ENCODE measurements around the gene MLC1.

Gene MLC1

DNA sequence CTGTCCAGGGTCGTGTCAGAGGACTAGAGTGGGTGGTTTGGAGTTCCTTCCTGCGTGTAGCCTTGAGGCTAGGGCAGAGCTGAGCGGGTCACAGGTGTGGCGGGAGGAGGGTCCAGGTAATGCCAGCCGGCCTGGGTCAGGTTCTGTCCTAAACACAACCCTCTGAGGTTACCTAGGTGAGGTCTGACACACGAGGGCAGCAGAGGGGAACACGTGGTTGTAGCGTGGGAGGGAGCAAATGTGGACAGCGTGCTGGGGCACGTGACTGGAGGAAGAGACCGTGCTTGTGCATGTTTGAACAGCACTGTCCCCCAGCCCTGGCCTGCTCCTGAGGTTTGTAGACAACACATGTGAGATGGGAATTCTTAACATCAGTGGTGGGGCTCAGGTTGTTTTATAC lies 17.7 kb upstream of the MLC1 start:
- no peak overlapping the region for H3K27ac ChIP-seq
- TF ChIP-seq, protein P1, sequence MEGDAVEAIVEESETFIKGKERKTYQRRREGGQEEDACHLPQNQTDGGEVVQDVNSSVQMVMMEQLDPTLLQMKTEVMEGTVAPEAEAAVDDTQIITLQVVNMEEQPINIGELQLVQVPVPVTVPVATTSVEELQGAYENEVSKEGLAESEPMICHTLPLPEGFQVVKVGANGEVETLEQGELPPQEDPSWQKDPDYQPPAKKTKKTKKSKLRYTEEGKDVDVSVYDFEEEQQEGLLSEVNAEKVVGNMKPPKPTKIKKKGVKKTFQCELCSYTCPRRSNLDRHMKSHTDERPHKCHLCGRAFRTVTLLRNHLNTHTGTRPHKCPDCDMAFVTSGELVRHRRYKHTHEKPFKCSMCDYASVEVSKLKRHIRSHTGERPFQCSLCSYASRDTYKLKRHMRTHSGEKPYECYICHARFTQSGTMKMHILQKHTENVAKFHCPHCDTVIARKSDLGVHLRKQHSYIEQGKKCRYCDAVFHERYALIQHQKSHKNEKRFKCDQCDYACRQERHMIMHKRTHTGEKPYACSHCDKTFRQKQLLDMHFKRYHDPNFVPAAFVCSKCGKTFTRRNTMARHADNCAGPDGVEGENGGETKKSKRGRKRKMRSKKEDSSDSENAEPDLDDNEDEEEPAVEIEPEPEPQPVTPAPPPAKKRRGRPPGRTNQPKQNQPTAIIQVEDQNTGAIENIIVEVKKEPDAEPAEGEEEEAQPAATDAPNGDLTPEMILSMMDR (IDR thresholded peaks at IDR 0.05), result no peak
- no peak for TF ChIP-seq ZFX (IDR thresholded peaks at IDR 0.05; ENCODE audit: borderline replicate concordance)

DNA sequence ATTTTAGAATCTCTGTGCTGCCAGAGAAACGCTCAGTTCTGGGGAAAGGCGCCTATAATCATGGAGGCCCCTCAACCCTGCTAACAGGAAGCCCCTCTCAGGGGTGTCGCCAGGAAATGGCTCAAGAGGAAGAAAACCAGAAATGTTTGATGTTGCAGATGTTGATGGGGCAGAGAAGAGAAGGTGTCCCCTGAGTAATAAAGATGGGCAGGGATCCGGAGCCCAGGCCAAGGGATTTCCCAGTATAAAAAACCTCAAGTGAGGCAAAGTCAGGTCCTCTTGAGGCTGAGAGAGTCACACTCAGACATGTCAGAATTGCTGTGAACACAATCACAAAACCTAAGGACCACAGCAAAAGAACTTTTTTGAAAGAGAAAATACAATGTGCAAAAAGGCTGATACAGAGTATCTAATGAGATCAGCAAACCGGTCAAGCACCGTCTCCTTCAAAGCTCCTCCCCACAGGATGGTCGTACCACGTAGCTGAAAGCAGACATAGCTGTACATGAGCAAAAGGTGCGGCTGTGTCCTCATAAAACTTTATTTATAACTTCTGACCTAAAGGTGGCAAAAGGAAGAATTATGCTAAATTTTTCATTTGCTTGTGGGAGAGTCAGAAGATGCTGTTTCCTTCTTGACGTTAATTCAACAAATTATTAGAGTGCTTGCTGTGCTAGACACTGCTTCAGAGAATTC lies 16.8 kb upstream of the MLC1 start:
- no peak overlapping the region for H3K27ac ChIP-seq
- no peak for TF ChIP-seq ZFX (IDR thresholded peaks at IDR 0.05; ENCODE audit: borderline replicate concordance)

DNA sequence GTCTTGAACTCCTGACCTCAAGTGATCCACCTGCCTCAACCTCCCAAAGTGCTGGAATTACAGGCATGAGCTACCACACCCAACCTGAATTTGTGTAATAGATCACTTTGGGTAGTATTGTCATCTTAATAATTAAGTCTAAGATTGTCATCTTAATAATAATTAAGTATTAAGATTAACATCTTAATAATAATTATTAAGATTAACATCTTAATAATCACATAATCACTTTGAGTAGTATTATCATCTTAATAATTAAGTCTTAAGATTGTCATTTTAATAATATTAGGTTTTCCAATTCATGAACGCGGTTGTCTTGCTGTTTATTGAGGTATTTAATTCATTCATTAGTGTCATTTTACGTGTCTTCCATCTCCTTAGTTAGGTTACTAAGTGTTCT lies 12.8 kb upstream of the MLC1 start:
- no peak for TF ChIP-seq ZFX (IDR thresholded peaks at IDR 0.05; ENCODE audit: borderline replicate concordance)
- TF ChIP-seq, protein P1 (IDR thresholded peaks at IDR 0.05), result no peak
- H3K27ac ChIP-seq, result no peak overlapping the region

DNA sequence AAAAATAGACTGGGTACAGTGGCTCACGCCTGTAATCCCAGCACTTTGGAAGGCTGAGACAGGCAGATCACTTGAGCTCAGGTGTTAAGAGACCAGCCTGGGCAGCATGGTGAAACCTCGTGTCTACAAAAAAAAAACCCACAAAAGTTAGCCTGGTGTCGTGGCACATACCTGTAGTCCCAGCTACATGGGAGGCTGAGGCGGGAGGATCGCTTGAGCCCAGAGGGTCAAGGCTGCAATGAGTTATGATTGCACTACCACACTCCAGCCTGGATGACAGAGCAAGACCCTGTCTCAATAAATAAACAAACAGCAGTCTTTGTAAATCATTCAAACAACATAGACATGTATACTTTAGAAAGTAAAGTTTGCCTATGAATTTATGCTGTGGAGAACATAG lies 7.1 kb upstream of the MLC1 start:
- no peak overlapping the region for H3K27ac ChIP-seq
- TF ChIP-seq, protein P1 (IDR thresholded peaks at IDR 0.05), result no peak
- no peak for TF ChIP-seq ZFX (IDR thresholded peaks at IDR 0.05; ENCODE audit: borderline replicate concordance)

DNA sequence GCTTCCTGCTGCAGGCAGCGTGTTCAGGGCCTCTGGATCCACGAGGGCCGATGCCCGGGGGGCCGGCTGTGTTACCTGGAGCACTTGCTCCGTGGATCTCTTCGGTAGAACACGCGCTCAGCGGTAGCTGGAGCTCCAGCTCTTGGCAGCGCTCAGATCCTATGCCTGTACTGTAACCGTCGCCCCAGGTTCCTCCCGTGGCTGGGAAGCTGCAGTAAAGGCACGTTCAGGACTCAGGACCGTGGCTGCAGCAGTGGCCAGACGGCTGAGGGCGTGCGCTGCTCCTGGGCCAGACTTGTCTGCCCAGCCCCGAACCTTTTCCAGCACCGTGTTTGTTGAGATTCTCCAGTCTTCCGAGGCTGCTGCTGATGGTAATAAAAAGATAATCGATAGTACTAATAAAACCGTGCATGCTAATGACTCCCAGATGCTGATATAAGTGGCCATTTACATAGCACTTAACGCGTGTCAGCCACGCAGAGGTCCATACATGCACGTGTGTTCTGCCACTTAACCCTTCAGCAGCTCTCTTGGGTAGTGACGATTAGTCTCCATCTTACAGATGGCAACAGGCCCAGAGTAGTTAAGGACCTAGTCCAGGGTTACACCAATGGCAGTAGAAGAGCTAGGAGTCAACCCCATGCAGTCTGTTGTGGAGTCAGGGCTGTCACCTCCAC lies 6.0 kb upstream of the MLC1 start:
- TF ChIP-seq ZFX (IDR thresholded peaks at IDR 0.05; ENCODE audit: borderline replicate concordance), result no peak
- TF ChIP-seq, protein P1 (IDR thresholded peaks at IDR 0.05), result no peak
- no peak overlapping the region for H3K27ac ChIP-seq

DNA sequence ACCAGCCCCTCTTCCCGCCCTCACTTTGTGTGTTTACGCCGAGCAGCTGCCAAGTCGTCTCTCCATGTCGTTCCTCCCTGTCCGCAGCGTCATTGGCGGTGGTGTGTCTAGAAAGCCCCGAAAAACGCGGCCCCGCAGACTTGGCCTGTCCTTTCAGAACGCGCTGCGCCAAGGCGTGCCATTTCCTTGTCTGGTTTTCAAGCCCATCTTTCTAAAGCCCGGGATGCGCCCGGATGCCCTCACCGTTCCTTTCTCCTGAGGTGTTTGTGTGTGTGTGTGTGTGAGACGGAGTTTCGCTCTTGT lies 5.1 kb upstream of the MLC1 start:
- H3K27ac ChIP-seq, result peak overlapping the region; percentile 64
- no peak for TF ChIP-seq ZFX (IDR thresholded peaks at IDR 0.05; ENCODE audit: borderline replicate concordance)
- TF ChIP-seq, protein P1 (IDR thresholded peaks at IDR 0.05), result no peak

DNA sequence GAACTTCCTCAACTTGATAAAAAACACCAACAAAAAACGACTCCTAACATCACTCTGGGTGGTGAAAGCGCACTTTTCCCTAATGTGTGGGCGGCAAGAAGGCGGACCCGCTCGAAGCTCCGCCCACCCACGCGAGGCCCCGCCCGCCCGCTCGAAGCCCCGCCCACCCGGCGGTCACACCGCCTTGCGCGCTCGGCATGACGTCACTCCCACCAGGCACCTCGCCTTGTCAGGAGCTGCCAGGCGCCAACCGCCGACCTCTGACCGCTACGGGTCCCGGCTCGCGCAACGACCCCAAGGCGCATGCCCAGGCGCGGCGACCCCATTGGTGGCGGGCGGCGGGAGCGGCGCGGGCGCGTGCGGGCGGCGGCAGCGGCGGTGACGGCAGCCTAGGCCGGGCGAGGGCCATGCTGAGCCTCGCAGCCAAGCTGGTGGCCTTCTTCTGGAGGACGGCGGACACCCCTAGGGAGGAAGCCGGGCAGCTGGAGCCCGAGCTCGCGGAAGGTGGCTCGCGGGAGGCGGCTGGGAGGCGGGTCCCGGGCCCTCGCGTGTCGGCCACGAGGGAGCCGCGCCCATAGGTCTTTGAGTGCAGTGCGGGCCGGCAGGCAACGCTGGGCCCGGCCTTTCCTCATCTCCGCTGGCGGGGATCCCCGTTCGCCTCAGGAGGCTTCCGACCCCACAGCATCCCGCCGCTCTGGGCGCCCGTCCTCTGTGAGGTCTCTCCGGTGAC lies 4.6 kb upstream of the MLC1 start, which contains the start of gene MOV10L1:
Gene MOV10L1 (plus strand): TSS at position 325 of the 730 bp plus-strand sequence. CDS start 83 bp downstream, at position 408.
- peak within 1 kb of the TSS; percentile 64 for H3K27ac ChIP-seq
- TF ChIP-seq, protein P1 (IDR thresholded peaks at IDR 0.05), result no peak
- no peak for TF ChIP-seq ZFX (IDR thresholded peaks at IDR 0.05; ENCODE audit: borderline replicate concordance)
